AG09309 (cell line): Measurements from ENCODE around the gene PCED1B.
A peak's percentile ranks its signal among the peaks of the same experiment; 100 is the strongest.

Experiments used
- DNase-seq: peaks from one replicate; pipeline ENCODE4 v3.0.0-alpha.2; 2010; ENCODE audit warnings: low read depth
- H3K4me3 ChIP-seq: 2 replicates; pipeline ENCODE4 v1.5.1; 2011; ENCODE audit warnings: mild to moderate bottlenecking, low read depth, low read length, moderate library complexity; ENCODE audit not compliant: control insufficient read depth
- TF ChIP-seq, protein P1 (sequence below): IDR thresholded peaks from 2 replicates; pipeline ENCODE4 v1.5.1; 2011; ENCODE audit warnings: mild to moderate bottlenecking, low read depth, low read length, inconsistent platforms; ENCODE audit not compliant: insufficient read depth, control insufficient read depth; ENCODE audit errors: missing control alignments

PCED1B gene, protein sequence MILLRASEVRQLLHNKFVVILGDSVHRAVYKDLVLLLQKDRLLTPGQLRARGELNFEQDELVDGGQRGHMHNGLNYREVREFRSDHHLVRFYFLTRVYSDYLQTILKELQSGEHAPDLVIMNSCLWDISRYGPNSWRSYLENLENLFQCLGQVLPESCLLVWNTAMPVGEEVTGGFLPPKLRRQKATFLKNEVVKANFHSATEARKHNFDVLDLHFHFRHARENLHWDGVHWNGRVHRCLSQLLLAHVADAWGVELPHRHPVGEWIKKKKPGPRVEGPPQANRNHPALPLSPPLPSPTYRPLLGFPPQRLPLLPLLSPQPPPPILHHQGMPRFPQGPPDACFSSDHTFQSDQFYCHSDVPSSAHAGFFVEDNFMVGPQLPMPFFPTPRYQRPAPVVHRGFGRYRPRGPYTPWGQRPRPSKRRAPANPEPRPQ

DNA sequence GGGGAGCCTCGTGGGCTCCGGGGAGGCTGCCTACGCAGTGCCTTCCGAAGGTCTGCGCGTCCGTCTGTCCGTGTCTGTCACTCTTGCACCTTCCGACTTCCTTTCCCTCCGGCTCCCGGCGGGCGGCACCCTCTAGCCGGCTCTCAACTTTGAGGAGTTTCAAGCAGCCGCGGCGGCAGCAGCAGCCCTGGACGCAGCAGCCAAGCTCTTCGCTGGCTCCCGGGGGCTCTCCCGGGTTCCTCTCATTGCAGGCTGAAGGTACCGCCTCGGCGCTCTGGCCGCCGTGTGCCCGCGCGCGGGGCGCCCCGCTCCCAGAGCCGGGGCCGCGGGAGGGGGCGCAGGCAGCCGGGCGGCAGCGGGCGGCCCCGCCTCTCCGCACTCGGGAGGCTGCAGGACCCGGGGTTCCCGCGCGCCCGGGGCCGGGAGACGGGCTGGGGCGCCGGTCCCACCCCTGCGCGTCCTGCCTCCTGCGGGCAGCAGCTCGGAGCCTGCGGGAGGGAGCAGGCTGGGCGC, at the start of gene PCED1B, which contains the start of gene AMIGO2:
Gene PCED1B, plus strand, starts transcription at position 154 of the 513 bp plus-strand sequence. CDS start 155,443 bp downstream, outside the sequence.
Gene AMIGO2, minus strand, starts transcription at position 492 of the 513 bp plus-strand sequence. CDS start 957 bp downstream, outside the sequence.
- H3K4me3 ChIP-seq = peak within 1 kb of the TSS; percentile 63
- TF ChIP-seq, protein P1, sequence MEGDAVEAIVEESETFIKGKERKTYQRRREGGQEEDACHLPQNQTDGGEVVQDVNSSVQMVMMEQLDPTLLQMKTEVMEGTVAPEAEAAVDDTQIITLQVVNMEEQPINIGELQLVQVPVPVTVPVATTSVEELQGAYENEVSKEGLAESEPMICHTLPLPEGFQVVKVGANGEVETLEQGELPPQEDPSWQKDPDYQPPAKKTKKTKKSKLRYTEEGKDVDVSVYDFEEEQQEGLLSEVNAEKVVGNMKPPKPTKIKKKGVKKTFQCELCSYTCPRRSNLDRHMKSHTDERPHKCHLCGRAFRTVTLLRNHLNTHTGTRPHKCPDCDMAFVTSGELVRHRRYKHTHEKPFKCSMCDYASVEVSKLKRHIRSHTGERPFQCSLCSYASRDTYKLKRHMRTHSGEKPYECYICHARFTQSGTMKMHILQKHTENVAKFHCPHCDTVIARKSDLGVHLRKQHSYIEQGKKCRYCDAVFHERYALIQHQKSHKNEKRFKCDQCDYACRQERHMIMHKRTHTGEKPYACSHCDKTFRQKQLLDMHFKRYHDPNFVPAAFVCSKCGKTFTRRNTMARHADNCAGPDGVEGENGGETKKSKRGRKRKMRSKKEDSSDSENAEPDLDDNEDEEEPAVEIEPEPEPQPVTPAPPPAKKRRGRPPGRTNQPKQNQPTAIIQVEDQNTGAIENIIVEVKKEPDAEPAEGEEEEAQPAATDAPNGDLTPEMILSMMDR = peak; percentile 45
- no peak for DNase-seq

DNA sequence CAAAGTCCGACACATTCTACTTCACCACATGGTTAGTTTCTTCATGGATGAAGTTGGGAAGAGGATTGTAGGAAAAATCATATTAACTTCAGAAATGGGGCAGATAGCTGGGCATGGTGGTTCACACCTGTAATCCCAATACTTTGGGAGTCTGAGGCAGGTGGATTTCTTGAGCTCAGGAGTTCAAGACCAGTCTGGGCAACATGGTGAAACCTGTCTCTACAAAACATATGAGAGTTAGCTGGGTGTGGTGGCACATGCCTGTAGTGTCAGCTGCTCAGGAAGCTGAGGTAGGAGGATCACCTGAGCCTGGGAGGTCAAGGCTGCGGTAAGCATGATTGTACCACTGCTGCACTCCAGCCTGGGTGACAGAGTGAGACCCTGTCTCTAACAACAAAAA, 49.5 kb upstream of the PCED1B start:
- TF ChIP-seq, protein P1 = no peak
- DNase-seq = no peak
- H3K4me3 ChIP-seq = no peak overlapping the region

DNA sequence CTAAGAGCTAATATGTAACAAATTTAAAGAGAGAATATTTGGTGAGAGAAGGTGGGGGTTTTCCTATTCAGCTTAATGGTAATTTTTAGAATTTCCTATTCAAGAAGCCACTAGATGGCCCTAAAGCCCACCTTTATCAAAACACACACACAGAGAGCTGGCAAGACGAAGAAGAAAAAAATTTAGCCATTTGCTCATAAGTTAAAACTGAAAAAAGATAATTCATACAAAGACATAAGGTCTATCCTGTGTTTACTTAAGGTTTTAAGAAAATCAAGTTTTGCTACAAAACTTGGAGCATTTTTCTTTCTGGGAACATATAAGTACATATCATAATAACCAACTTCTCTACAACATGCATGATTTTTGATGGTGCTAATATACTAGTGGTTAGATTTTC, 46.8 kb upstream of the PCED1B start:
- H3K4me3 ChIP-seq = no peak overlapping the region
- peak; percentile 44 for DNase-seq
- TF ChIP-seq, protein P1 = peak; percentile 54

DNA sequence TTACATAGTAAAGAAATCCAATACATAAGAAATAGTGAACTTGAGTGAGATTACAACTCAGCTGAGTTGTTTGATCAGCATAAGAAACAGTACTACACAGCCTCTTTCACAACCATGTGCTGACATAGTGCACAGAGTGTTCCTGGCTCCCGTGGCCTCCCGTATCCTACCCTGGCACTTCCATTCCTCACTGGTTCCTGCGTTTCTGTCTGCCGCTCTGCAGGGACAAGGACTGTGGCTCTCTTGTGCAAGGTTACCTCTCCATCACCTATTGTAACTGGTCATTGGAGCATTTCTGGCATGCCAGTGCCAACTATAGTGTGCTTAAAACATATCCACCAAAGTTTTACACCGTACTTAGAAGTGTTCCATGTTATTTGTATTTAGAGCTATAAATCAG, 46.3 kb upstream of the PCED1B start:
- no peak overlapping the region for H3K4me3 ChIP-seq
- TF ChIP-seq, protein P1 = no peak
- DNase-seq = no peak

DNA sequence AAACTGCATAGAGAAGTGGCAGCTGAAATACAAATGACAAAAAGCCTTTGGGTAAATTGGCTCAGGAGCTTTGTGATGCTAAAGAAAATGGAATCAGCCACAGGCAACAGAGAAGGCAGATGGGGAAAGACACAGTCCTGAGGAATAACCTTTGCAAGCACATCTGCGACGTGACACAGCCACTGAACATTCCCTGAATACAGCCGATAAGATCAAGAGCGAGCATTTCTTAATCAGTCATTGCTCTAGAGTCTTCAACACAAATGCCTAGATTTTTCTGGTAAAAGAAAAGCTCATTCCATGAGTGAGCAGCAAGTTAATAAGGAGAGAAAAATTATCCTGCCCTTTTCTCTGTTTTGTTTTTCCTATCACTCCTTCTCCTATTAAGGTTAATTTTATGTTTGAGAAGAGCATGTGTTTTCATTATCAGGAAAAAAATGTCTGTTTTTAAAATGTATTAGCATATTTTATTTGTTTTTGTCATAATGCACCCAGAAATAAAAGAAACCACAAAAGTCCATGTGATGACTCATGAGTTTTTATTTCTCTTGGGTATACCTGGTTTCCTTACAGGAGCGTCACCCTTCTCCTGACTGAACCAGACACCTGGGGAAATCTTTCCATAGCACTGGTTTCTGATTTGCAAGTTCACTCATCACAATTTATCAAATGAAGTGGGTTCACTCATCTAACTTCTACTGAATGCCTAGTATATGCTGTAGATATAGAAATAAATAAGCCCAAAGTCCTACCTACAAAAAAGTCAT, 45.4 kb upstream of the PCED1B start:
- TF ChIP-seq, protein P1 = no peak
- H3K4me3 ChIP-seq = no peak overlapping the region
- no peak for DNase-seq

DNA sequence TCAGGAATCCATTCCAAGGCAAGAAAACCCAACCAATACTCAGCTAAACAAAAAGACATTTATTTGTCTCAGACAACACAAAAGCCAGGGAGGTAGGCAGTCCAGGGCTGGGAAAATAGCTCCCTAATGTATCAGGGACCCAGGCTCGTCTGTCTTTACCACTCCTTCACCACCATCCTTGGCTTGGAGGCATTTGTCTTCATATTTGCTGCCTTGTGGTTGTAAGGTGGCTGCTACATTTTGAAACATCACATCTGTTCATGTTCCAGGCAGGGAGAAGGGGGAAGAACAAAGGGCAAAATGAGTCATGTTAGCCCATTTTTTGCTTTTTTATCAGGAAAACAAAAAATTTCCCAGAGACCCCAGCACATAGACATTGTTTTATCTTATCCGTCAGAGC, 44.8 kb upstream of the PCED1B start:
- peak; percentile 60 for DNase-seq
- no peak overlapping the region for H3K4me3 ChIP-seq
- TF ChIP-seq, protein P1 = no peak
